Left colon (tissue), 2 donors: ENCODE data around the gene ULK4. TPM values are rescaled to one million over a fixed set of nuclear protein-coding genes. Genes with fewer than 3 reads are reported as not detected.
A peak's percentile ranks its signal among the peaks of the same experiment; 100 is the strongest.

ENCODE experiments used
- ATAC-seq: fragments of 200-7000 bp; cut with Tn5 transposase; one replicate; pipeline ENCODE4 v1.9.1; 2020; ENCODE audit warnings: mild to moderate bottlenecking, moderate library complexity
- DNase-seq, 2 donors: peaks; one replicate each; pipeline ENCODE4 v3.0.0-alpha.2; 2020
- intact Hi-C, 2 donors: fragments of 100-400 bp; cut with DNase I in 1 of 2; cut with micrococcal nuclease in 1 of 2; formaldehyde crosslinking; loops; one replicate each; pipeline versions ENCODE4 v1.11.2 to v1.14.0; 2022; cut with DNase I, micrococcal nuclease
- total RNA-seq, 2 donors: library from RNA; stranded (reverse); fragmentation: NEBNext Ultra II Directional; extraction: Animal tissue kit (Norgen Biotek cat#: 25700); gene quantifications; one replicate each; pipeline ENCODE4 v1.2.1, GENCODE V29; 2021
- donor health status: DM: no; HTN: no; CAD: no.
- donor health status: DM: yes; HTN: yes; CAD: no.

Gene ULK4
- total RNA-seq, 2 donors from 2014 or later = 5.3 to 5.7 TPM

- intact Hi-C loops = no loop called here
- DNase-seq = no peak
- peak; percentile 18 for ATAC-seq
Measured at GRCh38 chr3:41244620-41245336, 717.1 kb downstream of the ULK4 start.

- DNase-seq = no peak
- intact Hi-C loops = no loop called here
Measured at GRCh38 chr3:41243183-41243582, 718.7 kb downstream of the ULK4 start.

GRCh38 chr3:41241800-41242571, 719.9 kb downstream of the ULK4 start:
- intact Hi-C loops = no loop called here
- no peak for ATAC-seq
- no peak for DNase-seq

More at GRCh38 chr3:41243183-41243582, 718.7 kb downstream of the ULK4 start:
- no peak for ATAC-seq

- ATAC-seq (no peak), DNase-seq (no peak)
- intact Hi-C loops = no loop called here
Measured at GRCh38 chr3:41241161-41241560, 720.7 kb downstream of the ULK4 start.

- intact Hi-C loops = no loop called here
- no peak for DNase-seq
- ATAC-seq = no peak
Measured at GRCh38 chr3:41239587-41239986, 722.3 kb downstream of the ULK4 start.

GRCh38 chr3:41237907-41238306, 724.0 kb downstream of the ULK4 start:
- intact Hi-C loops = no loop called here
- no peak for ATAC-seq
- no peak for DNase-seq

GRCh38 chr3:41236228-41236627, 725.7 kb downstream of the ULK4 start:
- DNase-seq (no peak), ATAC-seq (no peak)
- intact Hi-C loops = no loop called here

- intact Hi-C loops = no loop called here
- DNase-seq = no peak
- no peak for ATAC-seq
Measured at GRCh38 chr3:41234823-41235721, 726.8 kb downstream of the ULK4 start.

- intact Hi-C loops = no loop called here
- ATAC-seq (no peak), DNase-seq (no peak)
Measured at GRCh38 chr3:41224120-41224806, 737.6 kb downstream of the ULK4 start.

- intact Hi-C loops = no loop called here
- ATAC-seq (no peak), DNase-seq (no peak)
Measured at GRCh38 chr3:41223691-41224090, 738.2 kb downstream of the ULK4 start.

- DNase-seq (no peak), ATAC-seq (no peak)
- intact Hi-C loops = no loop called here
Measured at GRCh38 chr3:41223078-41223477, 738.8 kb downstream of the ULK4 start.

- intact Hi-C loops = no loop called here
- ATAC-seq (peak; percentile 69), DNase-seq (no peak)
Measured at GRCh38 chr3:41222501-41222900, 739.4 kb downstream of the ULK4 start.

- intact Hi-C loops = no loop called here
- ATAC-seq = peak; percentile 78
- DNase-seq = no peak
Measured at GRCh38 chr3:41222012-41222411, 739.9 kb downstream of the ULK4 start.

GRCh38 chr3:41220906-41221677, 740.8 kb downstream of the ULK4 start:
- ATAC-seq (peak; percentile 10), DNase-seq (no peak)
- intact Hi-C loops = no loop called here

- ATAC-seq = no peak
- DNase-seq = no peak
- intact Hi-C loops = no loop called here
Measured at GRCh38 chr3:41219424-41219823, 742.5 kb downstream of the ULK4 start.

GRCh38 chr3:41216993-41217392, 744.9 kb downstream of the ULK4 start:
- ATAC-seq (no peak), DNase-seq (no peak)
- intact Hi-C loops = no loop called here

- intact Hi-C loops = no loop called here
- ATAC-seq (peak; percentile 55), DNase-seq (no peak)
Measured at GRCh38 chr3:41216422-41216821, 745.5 kb downstream of the ULK4 start.

GRCh38 chr3:41213588-41213987, 748.3 kb downstream of the ULK4 start:
- intact Hi-C loops = no loop called here
- DNase-seq (no peak), ATAC-seq (no peak)
